GM12891 (cell line): ENCODE measurements around the gene ITGAD.

Experiments
- POLR2A ChIP-seq: IDR thresholded peaks from 2 replicates; pipeline ENCODE4 v1.6.1; 2011; ENCODE audit warnings: low read depth, low read length, control low read depth
- POLR2AphosphoS5 ChIP-seq: IDR thresholded peaks from 2 replicates; pipeline ENCODE4 v1.6.1; 2011; ENCODE audit warnings: low read depth, low read length, control low read depth
- TAF1 ChIP-seq: IDR thresholded peaks from 2 replicates; pipeline ENCODE4 v1.6.1; 2011; ENCODE audit warnings: low read depth, low read length, control low read depth

- TF ChIP-seq TAF1, result no peak
- TF ChIP-seq POLR2A, result no peak
- no peak for TF ChIP-seq POLR2AphosphoS5
Observed at GRCh38 chr16:31363721-31364120, 29.4 kb upstream of the ITGAD start.
